ENCODE measurements around the gene CLEC2A. TPM values are rescaled to one million over a fixed set of nuclear protein-coding genes. Genes with fewer than 3 reads are reported as not detected.
"Not testable (repeated sequence)": the region's sequence is repeated elsewhere in the genome, so short reads cannot be mapped to it uniquely, and the experiment has no call there.

Gene CLEC2A
- total RNA-seq, 1 donor from 2014 or later = not detected

GRCh38 chr12:9883175-9883574 lies 49.0 kb downstream of the CLEC2A start:
- no peak for DNase-seq (ENCODE audit: low read depth, low spot score)

DNA sequence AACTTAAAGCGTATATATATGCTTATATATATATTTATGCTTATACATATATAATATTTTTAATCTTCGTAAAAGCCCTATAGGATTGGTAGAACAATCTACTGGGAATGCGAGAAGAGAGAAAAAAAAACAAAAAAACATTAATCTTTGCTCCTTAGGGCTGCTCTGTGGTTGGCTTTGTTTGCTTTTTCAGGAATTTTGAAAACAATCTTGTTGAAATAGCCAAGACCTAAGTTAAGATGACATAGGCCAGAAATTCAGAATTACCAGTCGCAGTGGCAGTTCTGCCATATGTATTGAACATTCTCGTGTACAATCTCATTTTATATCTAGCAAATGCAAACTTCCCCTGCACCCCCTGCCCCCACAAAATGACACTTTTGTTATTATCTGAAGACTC lies 50.2 kb downstream of the CLEC2A start:
- DNase-seq (ENCODE audit: low read depth, low spot score) = no peak

- DNase-seq (ENCODE audit: low read depth, low spot score) = no peak
These were observed 50.9 kb downstream of the CLEC2A start, which contains the start of gene KLRF2 for GRCh38 chr12:9881246-9881645. Gene KLRF2, plus strand, starts transcription at chr12:9881489. Its CDS starts 107 bp downstream, at chr12:9881596.

- no peak for DNase-seq (ENCODE audit: low read depth, low spot score)
These were observed 51.6 kb downstream of the CLEC2A start for GRCh38 chr12:9880532-9881078.

DNA sequence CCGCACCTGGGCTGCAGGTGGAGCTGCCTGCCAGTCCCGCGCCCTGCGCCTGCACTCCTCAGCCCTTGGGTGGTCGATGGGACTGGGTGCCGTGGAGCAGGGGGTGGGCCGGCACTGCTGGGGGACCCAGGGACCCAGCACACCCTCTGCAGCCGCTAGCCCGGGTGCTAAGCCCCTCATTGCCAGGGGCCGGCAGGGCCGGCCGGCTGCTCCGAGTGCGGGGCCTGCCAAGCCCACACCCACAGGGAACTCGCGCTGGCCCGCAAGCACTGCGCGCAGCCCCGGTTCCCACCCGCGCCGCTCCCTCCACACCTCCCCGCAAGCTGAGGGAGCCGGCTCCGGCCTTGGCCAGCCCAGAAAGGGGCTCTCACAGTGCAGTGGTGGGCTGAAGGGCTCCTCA lies 56.0 kb downstream of the CLEC2A start:
- not testable (repeated sequence) for DNase-seq (ENCODE audit: low read depth, low spot score)

GRCh38 chr12:9872742-9873141 lies 59.4 kb downstream of the CLEC2A start:
- no peak for DNase-seq (ENCODE audit: low read depth, low spot score)

GRCh38 chr12:9872162-9872561 lies 60.0 kb downstream of the CLEC2A start:
- no peak for DNase-seq (ENCODE audit: low read depth, low spot score)

DNA sequence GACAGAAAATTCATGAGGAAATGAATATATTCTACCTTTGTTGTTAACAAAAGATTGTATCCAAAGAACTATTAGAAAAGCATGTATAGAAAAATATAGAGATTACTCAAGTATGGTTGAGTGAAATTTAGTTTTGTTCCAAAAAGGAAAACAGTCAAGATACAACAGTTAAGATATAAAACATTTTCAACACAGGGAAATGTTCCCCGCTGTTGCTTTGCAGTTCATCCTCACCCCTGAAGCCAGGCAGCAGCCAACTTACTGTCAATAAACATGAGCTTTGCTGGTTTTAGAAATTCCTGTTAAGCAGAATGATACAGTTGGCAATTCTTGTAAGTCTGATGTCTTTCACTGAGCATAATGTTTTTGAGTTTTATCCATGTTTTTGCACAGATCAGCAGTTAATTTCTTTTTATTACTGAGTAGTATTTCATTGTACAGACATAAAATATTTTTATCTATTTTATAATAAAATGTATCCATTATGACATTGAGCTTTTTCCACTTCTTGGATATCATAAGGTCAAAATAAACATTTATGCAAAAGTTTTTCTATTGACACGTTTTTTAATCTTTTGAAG lies 61.8 kb downstream of the CLEC2A start:
- no peak for DNase-seq (ENCODE audit: low read depth, low spot score)

DNA sequence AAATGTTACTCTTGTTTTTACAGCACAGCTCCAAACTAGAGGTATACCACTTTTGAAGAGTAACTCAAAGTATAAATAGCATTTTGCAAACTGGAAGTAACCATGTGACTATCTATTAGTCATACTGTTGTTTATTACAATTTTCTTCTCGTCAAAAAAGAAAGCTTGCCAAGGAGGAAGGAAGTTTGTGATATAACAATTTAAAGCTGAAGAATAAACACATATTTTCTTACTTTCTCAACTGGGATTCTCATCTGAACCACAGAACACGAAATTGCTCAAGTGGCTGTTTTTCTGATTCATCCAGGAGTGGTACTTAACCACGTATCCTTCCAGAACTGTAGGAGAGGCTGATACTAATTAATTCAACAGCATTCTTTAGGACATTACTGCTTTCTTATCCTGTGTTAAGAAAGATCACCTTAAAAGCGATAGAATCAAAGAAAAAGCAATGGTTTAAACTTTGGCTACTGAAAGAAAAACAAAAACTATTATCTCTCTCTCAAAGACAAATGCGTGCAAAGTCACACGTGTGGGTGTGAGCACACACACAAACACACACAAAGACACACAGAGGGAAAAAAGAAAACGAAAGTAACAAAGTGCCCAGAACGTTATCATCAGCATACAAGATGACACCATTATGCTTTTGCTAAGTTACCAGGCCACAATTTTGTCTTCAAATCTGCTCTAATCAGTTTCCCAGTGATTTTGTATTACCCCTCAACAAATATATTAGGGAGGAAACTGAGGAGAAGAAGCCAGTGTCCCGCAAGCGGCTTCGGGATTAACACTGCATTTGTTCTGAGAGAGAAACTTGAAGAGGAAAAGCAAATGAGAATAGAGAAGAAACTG lies 62.6 kb downstream of the CLEC2A start, which contains the start of gene CLEC2B:
TSS of gene CLEC2B (minus strand) at position 48 of the 855 bp plus-strand sequence.
- peak; percentile 53 for DNase-seq (ENCODE audit: low read depth, low spot score)

DNA sequence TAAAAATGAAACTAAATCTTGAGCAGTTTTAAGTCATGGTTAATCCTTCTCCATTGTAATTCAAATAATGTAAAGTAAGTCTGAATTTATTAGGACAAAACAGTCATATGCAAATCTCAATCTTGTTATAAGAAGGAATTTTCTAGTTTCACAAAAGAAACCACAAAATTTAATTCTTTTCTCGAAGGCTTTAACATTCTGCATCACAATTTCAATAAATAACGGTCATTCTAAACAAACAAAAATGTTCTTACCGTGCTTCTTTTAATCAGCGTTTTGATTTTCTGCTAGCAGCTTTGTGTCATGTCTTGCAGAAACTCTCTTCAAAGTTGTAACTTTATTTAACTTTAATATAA lies 63.2 kb downstream of the CLEC2A start:
- DNase-seq (ENCODE audit: low read depth, low spot score) = no peak

DNA sequence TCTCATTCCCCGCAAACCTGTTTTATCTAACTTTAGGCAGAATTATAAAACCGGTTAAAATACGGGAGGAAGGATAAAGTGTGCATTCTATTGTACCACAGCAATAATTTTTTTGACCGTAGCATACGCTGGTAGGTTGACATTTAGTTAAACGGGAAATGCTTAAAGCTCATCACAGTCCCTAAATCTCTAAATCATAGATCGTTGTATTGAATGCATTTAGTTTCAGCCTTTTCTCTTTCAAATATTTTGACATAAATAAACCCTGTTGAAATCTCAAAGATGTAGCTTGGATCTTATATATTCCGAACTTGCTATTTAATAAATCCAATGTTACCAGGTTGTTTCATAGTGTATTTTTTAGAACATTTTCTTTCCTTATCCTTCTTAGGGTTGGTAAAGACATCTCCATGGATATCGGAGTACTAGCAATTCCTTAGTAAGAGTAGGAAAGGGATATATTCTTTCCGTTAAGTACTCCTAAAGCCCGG lies 63.8 kb downstream of the CLEC2A start:
- DNase-seq (ENCODE audit: low read depth, low spot score) = no peak

GRCh38 chr12:9867531-9867930 lies 64.6 kb downstream of the CLEC2A start:
- no peak for DNase-seq (ENCODE audit: low read depth, low spot score)

- DNase-seq (ENCODE audit: low read depth, low spot score) = no peak
These were observed 65.3 kb downstream of the CLEC2A start for GRCh38 chr12:9866860-9867269.

GRCh38 chr12:9864913-9865675 lies 67.1 kb downstream of the CLEC2A start:
- no peak for DNase-seq (ENCODE audit: low read depth, low spot score)

Other genes starting within 250 kb of the CLEC2A start
- gene CLECL1, start 199.3 kb downstream of the CLEC2A start, total RNA-seq = not detected in 2 replicates
- 0.14 and 0.20 TPM in 2 replicates for gene CD69, start 171.5 kb downstream of the CLEC2A start, total RNA-seq
- gene KLRF1, start 104.9 kb downstream of the CLEC2A start, total RNA-seq = 0.07 and 0.11 TPM in 2 replicates
- 11.9 and 39.8 TPM in 2 replicates for gene CLEC2B, start 63.0 kb downstream of the CLEC2A start, total RNA-seq
- gene KLRF2, start 50.9 kb downstream of the CLEC2A start, total RNA-seq = not detected in 2 replicates
- gene CLEC12A, start 39.0 kb upstream of the CLEC2A start, total RNA-seq = not detected in 2 replicates
- gene CLEC1B, start 66.8 kb upstream of the CLEC2A start, total RNA-seq = 0.18 TPM in 1 of 2 replicates, not detected in the other
- gene CLEC12B, start 78.3 kb upstream of the CLEC2A start, total RNA-seq = 0.35 and 0.46 TPM in 2 replicates
- gene CLEC9A, start 98.3 kb upstream of the CLEC2A start, total RNA-seq = not detected in 2 replicates
- 3.6 and 16.0 TPM in 2 replicates for gene CLEC1A, start 166.6 kb upstream of the CLEC2A start, total RNA-seq
- 0.07 TPM in 2 replicates for gene CLEC7A, start 197.8 kb upstream of the CLEC2A start, total RNA-seq
- gene OLR1, start 239.8 kb upstream of the CLEC2A start, total RNA-seq = not detected in 2 replicates
- not detected in 2 replicates for gene TMEM52B, start 246.7 kb upstream of the CLEC2A start, total RNA-seq

Measured in pulmonary artery endothelial cell (primary cell).